Measurements from ENCODE around the gene DNTTIP2.

DNA sequence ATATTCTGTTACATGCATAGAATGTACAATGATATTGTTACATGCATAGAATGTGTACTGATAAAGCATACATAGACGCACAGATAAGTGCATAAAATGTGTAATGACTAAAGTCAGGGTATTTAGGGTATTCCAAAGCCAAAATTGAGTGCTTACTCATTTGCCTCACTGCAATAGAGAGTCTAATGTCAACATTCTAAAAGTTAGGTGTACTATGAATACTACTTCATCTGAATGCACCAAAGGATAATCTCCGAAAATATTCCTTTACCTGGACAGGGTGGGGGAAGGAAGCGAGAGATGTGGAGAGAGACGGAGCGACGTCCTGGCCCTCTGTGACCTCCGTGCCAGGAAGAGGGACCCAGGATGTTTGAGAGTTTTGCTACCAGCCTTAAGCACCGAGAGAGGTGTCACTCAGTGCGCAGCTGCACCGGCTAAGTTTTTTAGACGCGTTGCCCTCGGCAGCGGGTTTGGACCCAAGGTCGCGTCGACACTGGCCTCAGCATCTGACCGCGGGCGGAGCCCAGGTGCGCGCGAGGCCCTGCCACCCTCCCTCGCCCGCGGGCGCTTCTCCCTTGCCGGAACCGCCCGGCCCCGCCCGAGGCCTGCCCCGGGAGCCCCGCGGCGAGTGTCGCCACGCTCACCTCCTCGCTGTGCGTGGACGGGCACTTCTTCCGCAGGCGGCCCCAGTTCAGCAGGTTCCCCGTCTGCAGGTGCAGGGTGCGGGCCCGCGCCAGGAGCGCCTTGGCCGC, 29.6 kb upstream of the DNTTIP2 start:
- TF ChIP-seq CTCF (IDR thresholded peaks at IDR 0.05; ENCODE audit: poor library complexity), result no peak
- TF ChIP-seq EZH2phosphoT487 (IDR thresholded peaks at IDR 0.05; ENCODE audit: low read depth, severe bottlenecking, unreplicated experiment), result no peak
- TF ChIP-seq EZH2 (IDR thresholded peaks at IDR 0.05; ENCODE audit: borderline replicate concordance), result no peak

Measured in hepatocyte (in vitro differentiated cells).